Daoy (cell line): ENCODE results near the gene PRPF39. TPM values are rescaled to one million over a fixed set of nuclear protein-coding genes. Genes with fewer than 3 reads are reported as not detected.

Experiments used
- DNase-seq: peaks from one replicate; pipeline ENCODE4 v3.0.0-alpha.2; 2015; ENCODE audit warnings: low read depth
- total RNA-seq: library from RNA; depleted of rRNA; stranded (reverse); fragments of >200 nt; shearing (Covaris generic); gene quantifications from 2 replicates; pipeline ENCODE4 v1.2.3, GENCODE V29; 2014

Gene PRPF39
- total RNA-seq, 1 experiment from 2014 or later: 19.1 TPM

GRCh38 chr14:45082420-45082819, 1.5 kb upstream of the PRPF39 start:
- DNase-seq: no peak

- DNase-seq: no peak
Observed at GRCh38 chr14:45083617-45083975, 320 bp upstream of the PRPF39 start.

GRCh38 chr14:45084946-45085346, 1.0 kb downstream of the PRPF39 start:
- no peak for DNase-seq

GRCh38 chr14:45089813-45090212, 5.9 kb downstream of the PRPF39 start:
- DNase-seq: peak; percentile 15

GRCh38 chr14:45091710-45092109, 7.8 kb downstream of the PRPF39 start:
- no peak for DNase-seq

- DNase-seq: no peak
Observed at GRCh38 chr14:45094275-45094674, 10.4 kb downstream of the PRPF39 start.

- DNase-seq: no peak
Observed at GRCh38 chr14:45095143-45095542, 11.2 kb downstream of the PRPF39 start.

- DNase-seq: no peak
Observed at GRCh38 chr14:45096218-45096617, 12.3 kb downstream of the PRPF39 start.

- DNase-seq: no peak
Observed at GRCh38 chr14:45103806-45104205, 19.9 kb downstream of the PRPF39 start.

GRCh38 chr14:45104561-45104960, 20.6 kb downstream of the PRPF39 start:
- no peak for DNase-seq

GRCh38 chr14:45112896-45113781, 29.2 kb downstream of the PRPF39 start:
- no peak for DNase-seq

- no peak for DNase-seq
Observed at GRCh38 chr14:45114327-45114726, 30.4 kb downstream of the PRPF39 start.

GRCh38 chr14:45118594-45118993, 34.7 kb downstream of the PRPF39 start:
- no peak for DNase-seq

- no peak for DNase-seq
Observed at GRCh38 chr14:45120096-45120495, 36.2 kb downstream of the PRPF39 start.

- no peak for DNase-seq
Observed at GRCh38 chr14:45123271-45123670, 39.4 kb downstream of the PRPF39 start.

- no peak for DNase-seq
Observed at GRCh38 chr14:45125754-45126153, 41.8 kb downstream of the PRPF39 start.

GRCh38 chr14:45128963-45129629, 45.2 kb downstream of the PRPF39 start:
- no peak for DNase-seq

GRCh38 chr14:45133683-45134050, 49.8 kb downstream of the PRPF39 start:
- DNase-seq: no peak

- peak; percentile 98 for DNase-seq
Observed at GRCh38 chr14:45134051-45134958, 50.4 kb downstream of the PRPF39 start, which contains the start of gene FKBP3. Gene FKBP3, minus strand, starts transcription at chr14:45134481. Its CDS starts 25 bp downstream, at chr14:45134456.

GRCh38 chr14:45135156-45135555, 51.2 kb downstream of the PRPF39 start:
- DNase-seq: peak; percentile 5

GRCh38 chr14:45135659-45136395, 51.9 kb downstream of the PRPF39 start, which contains the start of gene FANCM:
Gene FANCM, plus strand, starts transcription at chr14:45135930. Its CDS starts 102 bp downstream, at chr14:45136032.
- peak; percentile 97 for DNase-seq
